ENCODE results near the gene PSMD14.
"Not testable (repeated sequence)": the region's sequence is repeated elsewhere in the genome, so short reads cannot be mapped to it uniquely, and the experiment has no call there.

The PSMD14 gene

GRCh38 chr2:161308178-161308955 is at the start of gene PSMD14:
Gene PSMD14 (plus strand): TSS chr2:161308425. CDS start chr2:161318826, 10,401 bp downstream.
- DNase-seq, result peak; percentile 99

DNA sequence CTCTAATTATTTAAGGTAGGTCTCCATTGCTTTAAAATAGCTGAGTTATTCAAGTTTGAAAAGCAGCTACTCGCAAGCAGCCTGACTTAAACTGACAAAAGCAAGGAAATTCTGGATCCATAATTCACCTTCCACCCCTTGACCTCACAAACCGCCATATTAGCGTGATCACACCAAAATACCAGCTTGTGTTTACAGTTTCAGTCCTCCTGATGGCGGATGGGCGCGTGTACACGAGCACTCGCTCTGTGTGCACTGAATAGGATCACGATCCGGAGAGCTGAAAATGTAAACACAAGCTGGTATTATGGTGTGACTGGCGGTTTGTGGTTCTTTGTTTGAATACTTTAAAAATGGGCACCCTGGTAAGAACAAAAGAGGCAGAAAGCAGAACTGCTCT is 42.4 kb upstream of the PSMD14 start:
- no peak for DNase-seq

- DNase-seq, result no peak
Measured at GRCh38 chr2:161269111-161269510, 39.1 kb upstream of the PSMD14 start.

DNA sequence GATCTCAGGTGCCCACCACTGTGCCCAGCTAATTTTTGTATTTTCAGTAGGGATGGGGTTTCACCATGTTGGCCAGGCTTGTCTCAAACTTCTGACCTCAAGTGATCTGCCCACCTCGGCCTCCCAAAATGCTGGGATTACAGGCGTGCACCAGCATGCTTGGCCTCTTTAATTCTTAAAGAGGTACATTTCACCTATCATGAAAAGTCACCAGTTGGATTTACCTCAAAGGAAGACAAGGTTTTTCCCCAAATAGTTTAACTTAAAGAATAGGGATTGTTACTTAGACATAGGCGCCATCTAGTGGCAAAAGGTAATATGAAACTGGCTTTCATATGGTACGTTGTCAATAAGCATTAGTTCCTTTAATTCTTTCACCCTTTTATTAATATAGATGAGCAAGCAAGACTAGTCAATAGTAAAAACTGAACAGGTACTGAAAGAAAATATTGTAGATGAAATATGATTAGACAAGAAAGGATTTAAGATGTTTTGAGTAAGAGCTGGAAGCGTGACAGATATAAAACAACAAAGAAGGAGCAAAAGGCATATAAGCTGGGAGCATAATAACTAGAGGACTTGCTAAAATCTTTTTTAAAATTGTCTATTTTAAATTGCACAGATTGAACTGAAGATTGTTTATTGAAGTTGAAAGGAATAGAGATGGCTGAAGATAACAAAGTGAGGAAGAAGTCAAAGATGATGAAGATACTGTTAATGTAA is 35.0 kb upstream of the PSMD14 start:
- DNase-seq, result no peak

DNA sequence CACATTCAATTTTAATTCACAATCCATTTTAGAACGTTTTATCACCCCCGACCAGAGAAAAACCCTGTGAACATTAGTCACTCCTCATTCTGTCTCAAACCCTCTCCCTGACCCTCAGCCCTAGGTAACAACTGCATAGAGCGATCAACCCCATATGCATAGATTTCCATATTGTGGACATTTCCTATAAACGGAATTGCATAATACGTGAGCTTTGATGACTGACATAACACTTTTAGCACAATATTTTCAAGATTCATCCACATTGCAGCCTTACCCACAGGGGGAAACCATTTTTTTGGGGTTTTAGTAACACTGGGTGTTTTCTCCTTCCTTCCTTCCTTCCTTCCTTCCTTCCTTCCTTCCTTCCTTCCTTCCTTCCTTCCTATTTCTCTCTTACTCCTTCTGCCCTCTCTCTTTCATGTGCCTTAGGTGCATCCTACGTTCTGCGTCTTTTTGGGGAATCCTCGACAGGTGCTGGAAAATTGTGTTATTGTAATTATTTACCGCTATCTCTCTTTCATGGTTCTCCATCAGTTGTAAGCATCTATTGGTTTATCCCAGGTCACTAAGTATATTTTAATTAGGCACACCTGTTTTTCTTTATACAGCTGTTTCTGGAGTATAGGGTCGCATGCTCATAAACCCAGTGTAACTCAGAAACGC is 29.5 kb upstream of the PSMD14 start:
- DNase-seq, result peak; percentile 55

DNA sequence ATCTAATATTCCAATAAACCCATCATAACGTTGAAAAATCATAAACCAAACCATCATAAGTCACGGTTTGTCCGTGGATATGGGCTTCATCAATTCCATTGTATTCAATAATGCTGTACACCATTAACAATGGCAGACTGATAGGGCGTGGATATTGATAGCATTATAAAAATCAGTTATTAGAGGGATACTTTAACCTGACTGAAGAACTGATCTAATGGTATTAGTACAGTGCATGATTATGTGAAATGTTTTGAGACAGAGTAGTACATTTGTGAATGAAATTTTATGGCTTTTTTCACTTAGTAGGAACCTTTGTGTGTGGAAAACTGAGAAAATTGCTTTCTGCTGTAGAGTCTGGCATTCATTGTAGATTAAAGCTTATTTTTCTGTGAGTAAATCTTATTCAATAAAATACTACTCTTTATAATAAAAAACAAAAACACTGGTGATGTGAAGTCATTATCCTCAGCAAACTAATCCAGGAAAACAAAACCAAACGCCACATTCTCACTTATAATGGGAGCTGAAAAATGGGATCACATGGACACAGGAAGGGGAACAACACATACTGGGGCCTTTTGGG is 28.9 kb upstream of the PSMD14 start:
- not testable (repeated sequence) for DNase-seq

GRCh38 chr2:161280906-161281323 is 27.3 kb upstream of the PSMD14 start:
- peak; percentile 77 for DNase-seq

- DNase-seq, result not testable (repeated sequence)
Measured at GRCh38 chr2:161281615-161282310, 26.5 kb upstream of the PSMD14 start.

DNA sequence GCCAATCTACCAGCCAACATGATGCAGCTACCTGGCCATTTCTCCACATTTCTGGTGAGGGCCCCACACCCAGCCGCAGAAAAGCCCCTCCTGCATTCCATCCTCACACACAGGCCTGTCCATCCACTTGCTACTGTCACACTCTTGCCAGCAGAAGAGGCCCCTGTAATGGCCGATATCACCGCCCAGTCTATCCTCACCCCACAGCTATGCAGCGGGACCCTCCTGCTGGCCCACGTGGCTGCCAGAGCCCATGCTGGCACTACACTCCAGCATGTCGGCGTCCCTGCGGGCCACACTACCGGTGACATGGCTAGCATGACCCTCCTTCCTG is 25.9 kb upstream of the PSMD14 start:
- DNase-seq, result not testable (repeated sequence)

DNA sequence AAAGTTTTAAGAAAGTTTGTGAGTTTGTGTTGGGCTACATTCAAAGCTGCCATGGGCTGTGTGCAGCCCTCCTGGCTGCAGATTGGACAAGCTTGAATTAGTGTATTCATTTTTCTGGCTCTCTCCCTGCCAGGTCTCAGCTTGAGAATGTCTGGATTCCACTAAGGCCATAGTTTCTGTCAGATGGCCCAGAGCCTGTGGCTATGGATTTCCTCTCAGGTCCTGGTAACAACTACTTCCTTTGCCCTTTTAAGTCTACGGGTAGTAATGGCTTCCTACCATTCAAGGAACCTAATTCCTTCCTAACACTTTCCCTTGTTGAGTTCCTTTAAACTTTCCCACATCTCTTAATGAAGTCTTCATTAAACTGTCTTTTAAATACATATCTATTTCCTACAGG is 24.3 kb upstream of the PSMD14 start:
- no peak for DNase-seq

DNA sequence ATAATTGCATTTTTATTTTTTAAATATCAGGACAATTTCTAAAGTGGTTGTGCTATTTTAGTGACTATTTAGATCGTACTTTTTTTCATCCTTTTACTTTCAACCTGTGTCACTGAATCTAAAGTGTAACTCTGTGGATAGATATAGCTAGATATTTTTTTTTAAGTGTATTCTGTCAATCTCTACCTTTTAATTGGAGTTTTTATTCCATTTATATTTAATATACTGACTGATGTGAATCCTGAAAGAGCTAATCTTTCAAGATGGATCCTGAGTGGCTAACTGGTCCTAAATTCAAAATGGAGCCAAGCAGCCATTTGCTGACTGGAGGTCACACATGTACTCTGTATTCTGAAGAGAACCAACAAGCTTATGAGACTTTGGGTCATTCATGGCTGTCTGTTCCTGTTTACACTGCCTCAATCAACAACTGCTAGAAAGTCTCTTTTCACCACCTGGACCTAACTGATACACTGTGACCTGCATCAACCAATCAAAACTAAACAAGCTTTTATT is 4.6 kb upstream of the PSMD14 start:
- no peak for DNase-seq

DNA sequence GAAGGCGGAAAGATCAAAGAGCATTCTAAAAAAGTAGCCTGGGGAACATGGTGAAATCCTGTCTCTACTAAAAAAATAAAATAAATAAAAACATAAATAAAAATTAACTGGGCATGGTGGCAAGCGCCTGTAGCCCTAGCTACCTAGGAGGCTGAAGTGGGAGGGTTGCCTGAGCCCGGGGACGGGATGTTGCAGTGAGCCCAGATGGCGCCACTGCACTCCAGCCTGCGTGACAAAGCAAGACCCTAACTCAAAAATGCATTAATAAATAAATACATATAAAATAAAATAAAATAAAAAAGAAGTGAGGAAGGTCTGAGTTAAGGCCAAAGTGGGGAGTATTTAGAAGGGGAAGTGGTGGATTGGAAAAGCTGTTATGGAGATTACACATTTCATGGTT is 1.3 kb upstream of the PSMD14 start:
- peak; percentile 59 for DNase-seq

DNA sequence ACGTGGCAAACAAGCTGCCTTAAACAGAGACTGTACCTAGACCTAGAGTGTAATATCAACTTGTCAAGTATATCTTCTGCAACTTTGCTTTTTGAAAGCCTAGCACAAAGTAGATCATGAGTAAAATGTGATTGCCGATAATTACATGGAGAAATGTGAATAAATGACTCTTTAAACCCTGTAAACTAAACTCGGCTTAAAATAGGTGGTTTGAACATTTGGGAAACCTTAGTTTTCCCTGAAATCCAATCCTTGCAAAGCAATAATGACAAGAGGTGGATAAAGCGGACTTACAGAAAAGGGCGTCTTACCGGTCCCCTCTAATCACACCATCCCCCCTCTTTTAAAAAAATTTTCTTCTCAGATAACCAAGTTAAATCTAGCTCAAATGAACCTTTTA is 549 bp upstream of the PSMD14 start:
- DNase-seq, result no peak

- DNase-seq, result no peak
Measured at GRCh38 chr2:161312996-161313395, 4.8 kb downstream of the PSMD14 start.

DNA sequence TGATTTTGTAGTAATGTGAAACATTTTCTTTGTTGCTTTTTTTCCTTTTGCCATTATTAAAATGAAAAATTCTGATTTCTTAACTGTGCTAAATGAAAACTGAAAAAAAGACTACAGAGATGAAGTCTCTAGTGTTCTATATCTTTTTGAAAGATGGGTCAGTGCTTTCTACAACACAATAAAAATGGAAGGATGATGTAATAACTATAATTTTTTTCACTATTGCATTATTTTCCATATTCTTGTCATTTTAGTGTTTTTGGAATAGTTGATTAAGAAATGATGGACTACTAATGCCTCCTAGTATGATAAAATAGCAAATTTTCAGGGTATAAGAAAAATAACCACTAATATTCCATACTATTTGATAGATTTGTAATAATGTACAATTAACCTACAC is 7.2 kb downstream of the PSMD14 start:
- no peak for DNase-seq

DNA sequence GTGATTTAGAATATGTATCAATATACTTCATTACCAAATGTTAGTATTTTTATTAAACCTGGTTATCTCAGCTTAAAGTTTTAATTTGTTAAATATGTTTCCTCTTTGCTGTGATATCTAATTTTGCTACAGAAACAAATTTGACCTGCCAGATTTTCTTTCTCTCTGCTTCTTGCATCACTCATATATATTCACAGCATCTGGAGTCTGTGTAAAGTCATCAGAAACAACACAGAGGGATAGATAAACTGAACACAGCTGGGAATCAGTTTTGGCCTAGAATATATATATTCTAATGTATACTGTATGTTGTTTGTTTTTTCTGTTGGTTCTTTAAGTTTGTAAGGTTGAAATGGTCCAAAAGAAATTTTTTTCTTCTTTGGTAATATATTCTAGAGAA is 8.5 kb downstream of the PSMD14 start:
- DNase-seq, result no peak

GRCh38 chr2:161321944-161322648 is 13.9 kb downstream of the PSMD14 start:
- no peak for DNase-seq

DNA sequence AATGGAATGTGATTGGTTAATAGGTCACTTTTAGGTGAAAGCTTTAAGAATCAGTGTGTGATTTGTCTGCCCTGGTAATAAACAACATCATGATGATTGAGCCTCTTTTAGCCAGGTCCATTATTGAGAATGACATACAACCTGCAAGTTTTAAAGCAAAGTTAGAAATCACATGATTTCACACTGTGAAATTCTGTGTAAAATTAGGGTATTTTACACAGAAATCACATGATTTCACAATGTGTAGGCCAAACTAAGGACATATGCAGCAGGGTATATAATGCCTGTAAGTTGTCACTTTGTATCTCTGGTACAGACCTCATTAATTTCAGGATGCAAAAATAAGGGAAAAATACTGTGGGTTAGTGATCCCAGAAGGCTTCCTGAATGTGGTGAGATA is 16.7 kb downstream of the PSMD14 start:
- DNase-seq, result no peak

DNA sequence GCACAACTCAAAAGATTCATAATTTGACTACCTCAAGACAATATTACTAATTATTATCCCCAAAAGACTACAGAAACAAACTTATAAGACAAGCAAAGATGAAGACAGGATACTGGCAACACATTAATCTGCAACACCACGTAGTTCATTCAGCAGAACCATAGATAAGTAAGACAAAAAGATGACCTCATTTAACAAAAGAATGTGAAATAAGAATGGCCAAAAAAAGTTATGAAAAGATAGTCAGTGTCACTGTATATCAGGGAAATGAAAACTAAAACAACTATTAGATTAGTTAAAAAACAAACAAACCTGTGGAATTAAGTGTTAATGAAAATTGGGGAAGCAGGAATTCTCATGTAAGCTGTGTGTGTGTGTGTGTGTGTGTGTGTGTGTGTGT is 19.4 kb downstream of the PSMD14 start:
- DNase-seq, result no peak

GRCh38 chr2:161332371-161332967 is 24.2 kb downstream of the PSMD14 start:
- DNase-seq, result no peak

GRCh38 chr2:161335626-161336025 is 27.4 kb downstream of the PSMD14 start:
- DNase-seq, result no peak

DNA sequence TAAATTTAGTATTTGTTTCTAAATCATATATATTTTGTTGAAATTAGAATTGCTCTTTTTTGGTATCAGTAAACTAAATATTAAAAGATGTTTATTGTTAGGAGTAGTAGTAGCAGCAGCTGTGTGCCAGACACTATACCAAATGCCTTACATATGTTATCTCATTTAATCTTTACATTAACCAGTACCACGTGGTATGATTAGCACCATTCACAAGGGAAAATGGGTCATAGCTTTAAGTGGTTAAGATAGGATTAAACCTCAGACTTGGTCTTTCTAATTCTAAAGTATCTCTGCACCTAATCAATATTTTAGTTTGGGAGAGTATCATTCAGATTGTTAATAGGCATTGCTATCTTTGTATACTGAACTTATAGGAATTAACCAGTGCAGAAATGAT is 29.0 kb downstream of the PSMD14 start:
- no peak for DNase-seq
